B cell (primary cell): ENCODE measurements around the gene SEPTIN7. TPM values are rescaled to one million over a fixed set of nuclear protein-coding genes. Genes with fewer than 3 reads are reported as not detected.
A peak's percentile ranks its signal among the peaks of the same experiment; 100 is the strongest.

Experiments
- ATAC-seq: fragments of 200-7000 bp; cut with Tn5 transposase; one replicate; pipeline ENCODE4 v1.10.0; 2021; ENCODE audit warnings: low read depth, mild to moderate bottlenecking, moderate number of reproducible peaks, moderate library complexity
- CTCF ChIA-PET: fragments of 350-600 bp; sonication (Branson Sonifier 250); formaldehyde crosslinking; loops from one replicate; lab custom pipeline; 2021; ENCODE audit warnings: antibody characterized with exemption, inconsistent platforms; lab: Charles Lee
- POLR2A ChIA-PET: fragments of 350-600 bp; sonication (Branson Sonifier 250); formaldehyde crosslinking; loops from one replicate; lab custom pipeline; 2021; ENCODE audit warnings: antibody characterized with exemption; lab: Charles Lee
- DNase-seq: peaks from one replicate; pipeline ENCODE4 v3.0.0; 2013
- H2AFZ ChIP-seq: 2 replicates; pipeline ENCODE4 v1.6.1; 2012; ENCODE audit warnings: mild to moderate bottlenecking, low read depth, low read length; ENCODE audit not compliant: insufficient read depth, poor library complexity, severe bottlenecking
- H3K27ac ChIP-seq, 2 donors: 1 replicate in 1 of 2; 2 replicates in 1 of 2; pipeline ENCODE4 v1.5.1; 2012 to 2013; ENCODE audit warnings: low read length in 2 of 2, mild to moderate bottlenecking in 2 of 2, moderate library complexity in 1 of 2
- H3K27me3 ChIP-seq, 4 experiments: fragments of 200-600 bp in 1 of 4; sonication (generic) in 1 of 4; replicated peaks in 1 of 4; 1 replicate in 2 of 4; 2 replicates in 2 of 4; pipeline versions ENCODE4 v1.6.1 to v1.7.0; 2013 to 2016; ENCODE audit warnings: low read length in 3 of 4, mild to moderate bottlenecking in 2 of 4, mixed read lengths in 1 of 4, moderate library complexity in 1 of 4; ENCODE audit not compliant: insufficient read depth in 4 of 4, control insufficient read depth in 3 of 4; ENCODE audit errors: control extremely low read depth in 1 of 4
- H3K36me3 ChIP-seq, 2 experiments: replicated peaks in 1 of 2; 1 replicate in 1 of 2; 2 replicates in 1 of 2; pipeline versions ENCODE4 v1.6.1 to v1.7.1; 2013; ENCODE audit warnings: low read length in 1 of 2; ENCODE audit not compliant: insufficient read depth in 2 of 2, control insufficient read depth in 1 of 2; ENCODE audit errors: control extremely low read depth in 1 of 2, extremely low read depth in 1 of 2
- H3K4me1 ChIP-seq, 2 donors: fragments of 200-600 bp in 1 of 2; sonication (generic) in 1 of 2; 1 replicate in 1 of 2; 2 replicates in 1 of 2; pipeline versions ENCODE4 v1.5.1 to v1.6.1; 2013 to 2017; ENCODE audit warnings: low read length in 2 of 2; ENCODE audit not compliant: control insufficient read depth in 2 of 2, insufficient read depth in 2 of 2
- H3K4me2 ChIP-seq: replicated peaks from 2 replicates; pipeline ENCODE3; 2012; ENCODE audit warnings: mild to moderate bottlenecking, low read depth, low read length; ENCODE audit not compliant: poor library complexity, severe bottlenecking
- H3K4me3 ChIP-seq, 5 experiments: fragments of 200-600 bp in 1 of 5; sonication (generic) in 1 of 5; 1 replicate in 3 of 5; 2 replicates in 2 of 5; pipeline versions ENCODE4 v1.5.1 to v1.7.0; 2011 to 2016; ENCODE audit warnings: low read length in 4 of 5, mild to moderate bottlenecking in 4 of 5, low read depth in 2 of 5, control low read depth in 1 of 5, moderate library complexity in 1 of 5; ENCODE audit not compliant: insufficient read depth in 1 of 5; ENCODE audit errors: control extremely low read depth in 1 of 5, extremely low read depth in 1 of 5
- H3K79me2 ChIP-seq: fragments of 200-600 bp; sonication (generic); one replicate; pipeline ENCODE4 v1.6.0; 2016; ENCODE audit warnings: low read length; ENCODE audit not compliant: control insufficient read depth, insufficient read depth
- H3K9ac ChIP-seq: fragments of 200-600 bp; sonication (generic); 2 replicates; pipeline ENCODE4 v1.6.1; 2017; ENCODE audit warnings: mild to moderate bottlenecking, low read length, moderate library complexity
- H3K9me3 ChIP-seq, 3 donors: one replicate each; pipeline versions ENCODE4 v1.6.1 to v1.7.1; 2013; ENCODE audit warnings: low read length in 2 of 3; ENCODE audit not compliant: control insufficient read depth in 2 of 3, insufficient read depth in 1 of 3; ENCODE audit errors: control extremely low read depth in 1 of 3
- H4K20me1 ChIP-seq: 2 replicates; pipeline ENCODE4 v1.6.0; 2012; ENCODE audit warnings: mild to moderate bottlenecking, low read length; ENCODE audit not compliant: insufficient read depth, control insufficient read depth, poor library complexity, severe bottlenecking
- H3K27ac Mint-ChIP-seq: one replicate; pipeline ENCODE4 v1.8.0; 2021; ENCODE audit warnings: mixed read lengths
- H3K27me3 Mint-ChIP-seq: one replicate; pipeline ENCODE4 v1.8.0; 2021; ENCODE audit warnings: mixed read lengths
- H3K4me1 Mint-ChIP-seq: one replicate; pipeline ENCODE4 v1.8.0; 2021; ENCODE audit warnings: mixed read lengths
- H3K4me3 Mint-ChIP-seq: one replicate; pipeline ENCODE4 v1.8.0; 2021; ENCODE audit warnings: mixed read lengths
- H3K9me3 Mint-ChIP-seq: one replicate; pipeline ENCODE4 v1.8.0; 2022; ENCODE audit warnings: mixed read lengths; ENCODE audit not compliant: insufficient read depth
- CTCF ChIP-seq: fragments of 200-600 bp; IDR thresholded peaks from one replicate; pipeline ENCODE4 v1.8.0; 2022; ENCODE audit warnings: antibody characterized with exemption, mild to moderate bottlenecking
- EZH2 ChIP-seq: IDR thresholded peaks from 2 replicates; pipeline ENCODE4 v1.6.1; 2012; ENCODE audit warnings: borderline replicate concordance, low read depth, mild to moderate bottlenecking, moderate library complexity, low read length; ENCODE audit not compliant: insufficient read depth, poor library complexity, severe bottlenecking
- WGBS: methylation state at CpG from one replicate; pipeline ENCODE4 v1.1.5; 2013; ENCODE audit warnings: missing lambda C conversion rate; ENCODE audit not compliant: insufficient coverage; 5-methylcytosine and 5-hydroxymethylcytosine counted together
- intact Hi-C: fragments of 100-400 bp; cut with micrococcal nuclease; formaldehyde crosslinking; loops from one replicate; pipeline ENCODE4 v1.10.0; 2022
- polyA plus RNA-seq: library from polyadenylated mRNA; depleted of rRNA; stranded (reverse); fragments of >200 nt; gene quantifications from 2 replicates; pipeline ENCODE4 v1.2.3, GENCODE V29; 2012
- total RNA-seq, 2 donors: library from RNA; stranded (reverse); fragments of 120-200 nt in 1 of 2; gene quantifications; 1 replicate in 1 of 2; 2 replicates in 1 of 2; pipeline versions ENCODE4 v1.2.3 to v1.2.4, GENCODE V29; 2013 to 2022

SEPTIN7 gene
- total and polyA plus RNA-seq, 2 donors (not counting 1 experiment from before 2014, with no cell fraction given) = 70.0 to 315 TPM

- Histone ChIP-seq H3K27me3 (no peaks in the 10 kb centered on the region), H3K9me3 (no peaks in the 10 kb centered on the region), H3K4me2 (peak overlapping the region; percentile 91), H3K9ac (peak overlapping the region; percentile 99), H3K36me3 (no peaks in the 10 kb centered on the region), H2AFZ (no peak overlapping the region), H3K79me2 (peaks cover 67% of the 10 kb centered on the region), H3K4me1 (peaks cover 21 to 44% of the 10 kb centered on the region in 2 donors), H3K4me3 (peak overlapping the region in 4 of 5 experiments; percentile 25 to 91 (median 52)), H4K20me1 (peaks cover 51% of the 10 kb centered on the region), H3K27ac (peak overlapping the region in 1 of 2 donors; percentile 99)
- DNase-seq (peak; percentile 25), ATAC-seq (no peak)
- Mint-ChIP-seq H3K27ac (peak overlapping the region; percentile 100), H3K27me3 (no peaks in the 10 kb centered on the region), H3K4me3 (peak overlapping the region; percentile 92), H3K9me3 (no peaks in the 10 kb centered on the region), H3K4me1 (peaks cover 54% of the 10 kb centered on the region)
- no peak for TF ChIP-seq EZH2
- POLR2A ChIA-PET = interaction anchor here (0.9 to 4.6 kb wide), 4 partner anchors 10 to 108 kb away, joined by 3 to 167 read pairs (median 4); partner anchors contain the start of gene HERPUD2
- no CpG with 5 or more reads among the region's 3 CpGs for WGBS
- CTCF ChIA-PET = interaction anchor here (0.7 to 8.2 kb wide), 7 partner anchors 10 to 90 kb away, joined by 3 to 96 read pairs (median 8); no protein-coding TSS in a partner anchor
- intact Hi-C loops = loop anchor here (2.0 to 10.0 kb wide), 5 partner anchors 24 to 1645 kb away; partner anchors contain the start of genes DPY19L1 and ELMO1
Observed at GRCh38 chr7:35802649-35803048, 1.8 kb downstream of the SEPTIN7 start.

GRCh38 chr7:35804231-35804970 is 3.5 kb downstream of the SEPTIN7 start:
- Histone ChIP-seq H3K27me3 (no peaks in the 10 kb centered on the region), H3K4me1 (peaks cover 21 to 58% of the 10 kb centered on the region in 2 donors), H3K27ac (no peak overlapping the region), H3K79me2 (peaks cover 79% of the 10 kb centered on the region), H3K4me3 (no peak overlapping the region), H3K9me3 (no peaks in the 10 kb centered on the region), H2AFZ (no peak overlapping the region), H3K4me2 (peak overlapping the region; percentile 91), H3K9ac (no peak overlapping the region), H4K20me1 (peaks cover 69% of the 10 kb centered on the region), H3K36me3 (peaks cover 0 to 5% of the 10 kb centered on the region in 2 experiments)
- CTCF ChIA-PET = interaction anchor here (0.9 to 8.2 kb wide), 7 partner anchors 15 to 488 kb away, joined by 3 to 96 read pairs (median 4); no protein-coding TSS in a partner anchor
- Mint-ChIP-seq H3K4me1 (peaks cover 65% of the 10 kb centered on the region), H3K27ac (peak overlapping the region; percentile 17), H3K27me3 (no peaks in the 10 kb centered on the region), H3K9me3 (no peaks in the 10 kb centered on the region), H3K4me3 (peak overlapping the region; percentile 68)
- intact Hi-C loops = loop anchor here (5.0 to 10.0 kb wide), 4 partner anchors 50 to 1643 kb away; partner anchors contain the start of genes DPY19L1 and ELMO1
- no peak for ATAC-seq
- DNase-seq = no peak
- WGBS = 95% methylated on average over 3 of the region's 10 CpGs
- TF ChIP-seq EZH2 (no peak), CTCF (no peak)
- POLR2A ChIA-PET = interaction anchor here (0.5 to 1.0 kb wide), 4 partner anchors 30 to 1634 kb away, joined by 3 read pairs; no protein-coding TSS in a partner anchor
